Esophagus squamous epithelium (tissue), 5 donors: ENCODE results near the gene DACT2. TPM values are rescaled to one million over a fixed set of nuclear protein-coding genes. Genes with fewer than 3 reads are reported as not detected.

ENCODE experiments used
- DNase-seq: peaks from one replicate; lab custom pipeline; 2025; lab: John Stamatoyannopoulos, UW
- H3K27ac ChIP-seq, 4 donors: fragments of 200-600 bp; sonication (generic); one replicate each; pipeline ENCODE4 v1.5.1; 2016 to 2019; ENCODE audit warnings: mild to moderate bottlenecking in 1 of 4
- H3K27me3 ChIP-seq, 4 donors: fragments of 200-600 bp; sonication (generic); 1 replicate in 3 of 4; 2 replicates in 1 of 4; pipeline versions ENCODE4 v1.5.1 to v1.6.0; 2017 to 2021; ENCODE audit warnings: antibody characterized with exemption in 1 of 4
- H3K36me3 ChIP-seq, 3 donors: fragments of 200-600 bp; sonication (generic); one replicate each; pipeline ENCODE4 v1.5.1; 2016 to 2019
- H3K4me1 ChIP-seq, 3 donors: fragments of 200-600 bp; sonication (generic); one replicate each; pipeline ENCODE4 v1.5.1; 2017 to 2019
- H3K4me3 ChIP-seq, 4 donors: fragments of 200-600 bp; sonication (generic); 1 replicate in 3 of 4; 2 replicates in 1 of 4; pipeline ENCODE4 v1.5.1; 2016 to 2019; ENCODE audit warnings: mild to moderate bottlenecking in 2 of 4, moderate library complexity in 1 of 4
- H3K9me3 ChIP-seq, 3 donors: fragments of 200-600 bp; sonication (generic); one replicate each; pipeline ENCODE4 v1.5.1; 2016 to 2019
- CTCF ChIP-seq, 6 experiments: fragments of 450-650 bp in 4 of 6; fragments of 200-600 bp in 2 of 6; sonication (generic) in 2 of 6; IDR thresholded peaks; one replicate each; pipeline ENCODE4 v1.5.1; 2016 to 2019; ENCODE audit warnings: antibody characterized with exemption in 6 of 6, mild to moderate bottlenecking in 4 of 6, moderate library complexity in 4 of 6
- POLR2A ChIP-seq, 4 donors: fragments of 450-650 bp; IDR thresholded peaks; one replicate each; pipeline ENCODE4 v1.6.1; 2017; ENCODE audit warnings: antibody characterized with exemption in 4 of 4, mild to moderate bottlenecking in 4 of 4, moderate library complexity in 3 of 4
- WGBS, 2 donors: methylation state at CpG; one replicate each; pipeline ENCODE4 v1.1.5; 2018; 5-methylcytosine and 5-hydroxymethylcytosine counted together
- intact Hi-C: fragments of 100-400 bp; cut with DNase I; formaldehyde crosslinking; loops from one replicate; pipeline ENCODE4 v1.15.0; 2022
- total RNA-seq, 4 donors: library from RNA; depleted of rRNA; stranded (reverse); fragments of >200 nt; gene quantifications; one replicate each; pipeline ENCODE4 v1.1.0, GENCODE V29; 2016
- donor health status: DM: yes; HTN: yes; CAD: no.

DACT2 gene
- total RNA-seq, 4 donors from 2014 or later = 0.57 to 2.8 (median 1.9) TPM

- H3K36me3 ChIP-seq = no peaks in the 10 kb centered on the region
- no peak for TF ChIP-seq CTCF (IDR thresholded peaks at IDR 0.05)
- no peak for TF ChIP-seq POLR2A (IDR thresholded peaks at IDR 0.05)
- no peak for DNase-seq
- no peak overlapping the region for H3K4me3 ChIP-seq
- no peaks in the 10 kb centered on the region for H3K9me3 ChIP-seq
- intact Hi-C loops = no loop called here
- WGBS, 2 donors = 53 to 65% methylated on average over 14 to 15 of the region's 15 CpGs
- no peak overlapping the region for H3K27ac ChIP-seq
- peaks cover 0 to 38% (median 3%) of the 10 kb centered on the region in 3 donors for H3K4me1 ChIP-seq
- peaks cover 0 to 22% (median 0%) of the 10 kb centered on the region in 4 donors for H3K27me3 ChIP-seq
Observed at GRCh38 chr6:168265827-168266815, 53.5 kb downstream of the DACT2 start.

- Histone ChIP-seq H3K4me1 (peaks cover 0 to 38% (median 3%) of the 10 kb centered on the region in 3 donors), H3K36me3 (no peaks in the 10 kb centered on the region), H3K4me3 (no peak overlapping the region), H3K9me3 (no peaks in the 10 kb centered on the region), H3K27ac (peak overlapping the region in 1 of 4 donors; percentile 51), H3K27me3 (peaks cover 0 to 25% (median 0%) of the 10 kb centered on the region in 4 donors)
- TF ChIP-seq POLR2A (IDR thresholded peaks at IDR 0.05) = no peak
- TF ChIP-seq CTCF (IDR thresholded peaks at IDR 0.05) = no peak
- intact Hi-C loops = no loop called here
- 38 to 78% methylated on average over 5 to 14 of the region's 15 CpGs for WGBS, 2 donors
- no peak for DNase-seq
Observed at GRCh38 chr6:168265394-168265793, 54.2 kb downstream of the DACT2 start.

- intact Hi-C loops = no loop called here
- DNase-seq = no peak
- 29 to 47% methylated on average over 12 to 19 of the region's 19 CpGs for WGBS, 2 donors
- Histone ChIP-seq H3K4me1 (peaks cover 0 to 38% (median 3%) of the 10 kb centered on the region in 3 donors), H3K36me3 (no peaks in the 10 kb centered on the region), H3K9me3 (no peaks in the 10 kb centered on the region), H3K27ac (peak overlapping the region in 2 of 4 donors; percentile 10 to 51), H3K27me3 (peaks cover 0 to 26% (median 0%) of the 10 kb centered on the region in 4 donors), H3K4me3 (no peak overlapping the region)
- no peak for TF ChIP-seq POLR2A (IDR thresholded peaks at IDR 0.05)
- TF ChIP-seq CTCF (IDR thresholded peaks at IDR 0.05) = peak in 1 of 6 experiments; percentile 4
Observed at GRCh38 chr6:168264593-168265335, 54.8 kb downstream of the DACT2 start.

- WGBS, 2 donors = 94 to 95% methylated on average over 13 to 23 of the region's 28 CpGs
- H3K27ac ChIP-seq = no peak overlapping the region
- no peak for TF ChIP-seq CTCF (IDR thresholded peaks at IDR 0.05)
- no peak for TF ChIP-seq POLR2A (IDR thresholded peaks at IDR 0.05)
- H3K9me3 ChIP-seq = no peaks in the 10 kb centered on the region
- intact Hi-C loops = no loop called here
- peaks cover 0 to 38% (median 3%) of the 10 kb centered on the region in 3 donors for H3K4me1 ChIP-seq
- peaks cover 0 to 26% (median 0%) of the 10 kb centered on the region in 4 donors for H3K27me3 ChIP-seq
- H3K4me3 ChIP-seq = no peak overlapping the region
- no peaks in the 10 kb centered on the region for H3K36me3 ChIP-seq
- DNase-seq = no peak
Observed at GRCh38 chr6:168263351-168263905, 56.1 kb downstream of the DACT2 start.
